NCI-H446 treated with DMSO at 0.1 percent for 48 hours (cell line): ENCODE measurements around the gene CRIP2.

ENCODE experiments used
- DNase-seq: peaks from one replicate; lab custom pipeline; 2025; lab: John Stamatoyannopoulos, UW

CRIP2 gene

DNA sequence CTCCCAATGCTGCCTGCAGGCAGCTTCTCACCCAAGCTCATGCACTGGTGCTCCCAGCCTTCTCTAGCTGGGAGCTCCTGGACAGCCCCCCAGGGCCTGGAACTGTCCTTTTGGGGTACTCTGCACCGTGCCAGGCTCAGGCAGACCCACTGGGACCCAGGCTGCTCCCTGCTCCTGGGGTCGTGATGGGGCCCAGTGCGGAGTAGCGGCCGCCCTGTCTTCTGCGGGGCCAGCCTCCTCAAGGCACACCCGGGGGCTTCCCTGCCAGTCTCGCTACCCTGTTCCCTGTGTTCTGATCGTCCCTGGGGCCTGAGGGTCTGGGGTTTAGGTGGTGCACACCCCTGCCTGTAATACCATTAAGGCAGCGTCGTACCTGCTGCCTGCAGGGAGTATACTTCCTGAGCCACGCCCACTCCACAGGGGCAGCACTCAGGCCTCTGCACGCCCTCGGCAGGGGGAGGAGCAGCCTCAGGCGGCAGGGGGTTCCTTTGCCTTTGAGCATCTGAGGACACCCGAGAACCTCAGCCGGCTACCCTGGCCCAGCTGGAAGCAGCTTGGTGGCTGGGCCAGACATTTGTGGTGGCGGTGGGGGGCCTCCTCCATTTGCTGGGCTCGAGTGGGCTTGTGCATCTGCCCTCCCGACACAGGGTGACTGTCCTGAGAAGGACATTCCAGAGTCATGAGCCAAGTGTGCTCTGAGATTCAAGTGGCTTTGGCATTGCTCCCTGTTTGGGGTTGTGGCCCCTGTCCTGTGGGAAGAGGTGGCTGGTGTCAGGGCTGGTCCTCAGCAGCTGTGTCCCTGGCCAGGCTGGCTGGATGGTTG lies 9.2 kb upstream of the CRIP2 start:
- DNase-seq, result no peak

DNA sequence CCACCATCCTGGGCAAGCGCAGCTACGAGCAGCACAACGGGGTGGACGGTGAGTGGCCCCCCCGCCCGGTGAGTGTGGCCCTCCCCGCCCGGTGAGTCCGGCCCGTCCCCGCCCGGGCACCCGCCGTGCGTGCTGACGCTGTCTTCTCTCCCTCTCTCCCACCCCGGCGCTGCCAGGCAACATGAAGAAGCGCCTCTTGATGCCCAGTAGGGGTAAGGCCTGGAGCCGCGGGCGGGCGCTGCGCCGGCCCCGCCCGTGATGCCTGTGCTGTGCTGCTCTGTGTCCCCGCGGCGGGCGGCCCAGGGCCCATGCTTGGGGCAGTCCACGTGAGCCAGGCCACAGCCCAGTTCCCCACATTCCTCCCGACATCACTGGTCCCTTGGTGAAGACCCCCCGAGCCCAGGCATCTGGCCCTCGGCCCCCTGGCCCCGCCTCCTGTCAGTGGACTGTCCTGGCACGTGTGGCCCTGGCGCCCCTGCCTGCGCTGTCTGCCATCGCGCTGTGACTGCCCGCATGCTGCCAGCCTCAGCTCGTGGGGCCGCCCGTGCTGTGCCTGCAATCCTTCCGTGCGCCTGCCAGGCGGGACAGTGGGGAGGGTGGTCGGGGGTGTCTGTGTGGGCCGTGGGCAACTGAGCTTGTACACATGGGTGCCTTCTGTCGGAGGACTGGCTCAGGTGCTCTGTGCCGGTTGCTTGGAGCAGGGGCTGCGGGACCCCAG lies 7.9 kb upstream of the CRIP2 start:
- DNase-seq, result no peak

DNA sequence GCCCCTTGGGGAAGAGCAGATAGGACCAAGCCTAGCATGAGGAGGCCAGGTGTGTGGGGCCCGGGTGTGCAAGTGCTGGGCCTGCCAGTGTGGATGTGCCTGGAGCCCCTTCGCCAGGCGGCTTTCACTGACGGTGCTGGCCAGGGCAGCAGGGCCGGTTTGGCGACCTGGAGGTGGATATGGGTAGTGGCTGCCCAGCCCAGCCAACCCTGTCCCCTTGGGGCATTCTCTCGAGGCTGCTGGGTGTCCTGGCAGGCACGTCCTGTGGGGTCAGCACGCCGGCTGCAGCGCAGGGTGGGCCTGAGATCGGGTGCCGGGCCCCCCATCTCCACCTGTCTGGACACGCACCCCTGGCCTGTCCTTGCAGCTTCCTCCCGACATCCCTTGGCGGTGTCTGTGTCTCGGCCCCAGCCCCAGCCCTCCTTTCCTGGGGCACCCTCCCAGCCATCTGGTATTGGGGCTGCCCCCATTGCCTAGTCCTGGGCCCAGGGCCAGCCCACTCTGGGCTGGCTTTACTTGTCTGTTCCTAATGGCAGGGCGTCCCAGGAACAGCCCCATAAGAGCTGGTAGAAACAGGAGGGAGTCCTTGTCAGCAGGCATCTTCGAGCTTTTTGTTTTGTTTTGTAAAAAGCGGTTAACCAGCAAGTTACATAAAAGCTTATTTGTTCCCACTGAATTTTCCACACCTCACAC lies 7.2 kb upstream of the CRIP2 start:
- DNase-seq, result peak; percentile 41

DNA sequence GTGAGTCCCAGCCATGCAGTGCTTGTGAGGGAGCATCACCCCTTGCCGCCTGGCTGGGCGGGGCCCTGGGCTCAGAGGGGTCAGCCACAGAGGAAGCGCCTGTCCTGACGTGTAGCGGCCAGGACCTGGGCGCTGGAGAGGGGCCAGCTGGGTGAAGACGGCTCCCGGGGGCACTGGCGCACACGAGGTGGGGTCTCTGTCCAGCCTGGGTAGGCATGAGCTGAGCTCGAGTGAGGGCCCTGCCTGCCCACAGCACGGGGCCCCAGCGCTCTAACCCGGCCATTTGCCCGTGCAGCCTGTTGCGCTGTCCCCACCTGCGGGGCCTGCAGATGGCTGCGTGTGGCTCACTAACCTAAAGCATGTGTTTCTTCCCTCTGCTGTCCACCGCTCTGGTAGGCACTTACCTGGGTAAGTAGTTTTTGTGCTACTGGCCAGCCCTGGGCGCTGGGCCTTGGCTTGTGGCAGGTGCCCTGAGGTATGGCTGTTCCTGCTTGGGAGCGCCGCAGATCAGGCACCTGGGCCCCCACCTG lies 6.6 kb upstream of the CRIP2 start:
- DNase-seq, result no peak

DNA sequence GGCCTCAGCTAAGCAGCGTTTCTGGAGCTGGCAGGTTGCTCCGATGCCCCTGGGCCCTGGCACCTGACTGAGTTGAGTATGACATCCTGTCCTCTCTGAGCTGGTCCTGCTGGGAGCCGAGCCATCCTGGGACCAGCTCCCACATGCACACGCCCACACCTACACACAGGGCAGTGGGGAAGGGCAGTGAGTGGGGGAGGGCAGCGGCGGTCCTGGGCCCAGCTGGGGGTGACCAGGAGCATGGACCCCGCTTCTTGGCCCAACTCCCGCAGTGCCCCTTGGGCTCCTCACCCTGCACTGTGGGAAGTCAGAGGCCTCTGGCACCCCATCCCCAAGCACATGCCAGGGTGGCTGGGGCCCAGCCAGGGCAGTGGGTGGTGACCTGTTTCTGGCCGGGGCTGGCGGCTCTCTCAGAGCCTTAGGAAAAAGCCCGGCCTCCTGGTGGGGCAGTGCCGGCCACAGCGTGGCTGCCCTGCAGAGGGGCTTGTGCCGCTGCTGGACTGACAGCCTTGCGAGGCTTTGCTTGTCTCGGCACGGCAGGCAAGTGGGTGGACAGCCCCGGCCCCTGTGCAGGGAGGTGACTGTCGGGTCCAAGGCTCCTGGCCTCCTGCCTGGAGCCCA lies 5.9 kb upstream of the CRIP2 start:
- no peak for DNase-seq

DNA sequence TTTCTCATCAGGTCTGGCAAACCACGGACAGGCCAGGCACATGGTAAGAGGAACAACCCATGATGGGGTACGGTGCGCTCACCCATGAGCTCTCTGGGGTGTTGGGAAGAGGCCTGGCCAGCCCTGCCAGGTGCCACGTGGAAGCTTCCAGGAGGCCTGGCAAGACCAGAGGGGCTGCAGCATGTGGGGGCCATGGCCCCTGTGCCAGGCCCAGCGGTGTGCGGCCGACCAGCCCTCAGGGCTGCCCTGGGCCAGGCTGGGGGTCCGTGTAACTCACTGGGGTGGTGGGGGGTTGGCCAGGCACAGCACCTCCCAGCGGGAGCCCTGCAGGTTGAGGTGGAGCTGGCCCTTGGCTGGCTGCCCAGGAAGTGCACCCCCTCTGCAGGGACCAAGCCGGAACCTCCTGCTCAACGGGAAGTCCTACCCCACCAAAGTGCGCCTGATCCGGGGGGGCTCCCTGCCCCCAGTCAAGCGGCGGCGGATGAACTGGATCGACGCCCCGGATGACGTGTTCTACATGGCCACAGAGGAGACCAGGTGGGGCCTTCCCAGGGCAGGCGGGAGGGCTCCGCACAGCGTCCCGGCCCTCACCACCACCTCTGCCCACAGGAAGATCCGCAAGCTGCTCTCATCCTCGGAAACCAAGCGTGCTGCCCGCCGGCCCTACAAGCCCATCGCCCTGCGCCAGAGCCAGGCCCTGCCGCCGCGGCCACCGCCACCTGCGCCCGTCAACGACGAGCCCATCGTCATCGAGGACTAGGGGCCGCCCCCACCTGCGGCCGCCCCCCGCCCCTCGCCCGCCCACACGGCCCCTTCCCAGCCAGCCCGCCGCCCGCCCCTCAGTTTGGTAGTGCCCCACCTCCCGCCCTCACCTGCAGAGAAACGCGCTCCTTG lies 4.9 kb upstream of the CRIP2 start:
- DNase-seq, result no peak

DNA sequence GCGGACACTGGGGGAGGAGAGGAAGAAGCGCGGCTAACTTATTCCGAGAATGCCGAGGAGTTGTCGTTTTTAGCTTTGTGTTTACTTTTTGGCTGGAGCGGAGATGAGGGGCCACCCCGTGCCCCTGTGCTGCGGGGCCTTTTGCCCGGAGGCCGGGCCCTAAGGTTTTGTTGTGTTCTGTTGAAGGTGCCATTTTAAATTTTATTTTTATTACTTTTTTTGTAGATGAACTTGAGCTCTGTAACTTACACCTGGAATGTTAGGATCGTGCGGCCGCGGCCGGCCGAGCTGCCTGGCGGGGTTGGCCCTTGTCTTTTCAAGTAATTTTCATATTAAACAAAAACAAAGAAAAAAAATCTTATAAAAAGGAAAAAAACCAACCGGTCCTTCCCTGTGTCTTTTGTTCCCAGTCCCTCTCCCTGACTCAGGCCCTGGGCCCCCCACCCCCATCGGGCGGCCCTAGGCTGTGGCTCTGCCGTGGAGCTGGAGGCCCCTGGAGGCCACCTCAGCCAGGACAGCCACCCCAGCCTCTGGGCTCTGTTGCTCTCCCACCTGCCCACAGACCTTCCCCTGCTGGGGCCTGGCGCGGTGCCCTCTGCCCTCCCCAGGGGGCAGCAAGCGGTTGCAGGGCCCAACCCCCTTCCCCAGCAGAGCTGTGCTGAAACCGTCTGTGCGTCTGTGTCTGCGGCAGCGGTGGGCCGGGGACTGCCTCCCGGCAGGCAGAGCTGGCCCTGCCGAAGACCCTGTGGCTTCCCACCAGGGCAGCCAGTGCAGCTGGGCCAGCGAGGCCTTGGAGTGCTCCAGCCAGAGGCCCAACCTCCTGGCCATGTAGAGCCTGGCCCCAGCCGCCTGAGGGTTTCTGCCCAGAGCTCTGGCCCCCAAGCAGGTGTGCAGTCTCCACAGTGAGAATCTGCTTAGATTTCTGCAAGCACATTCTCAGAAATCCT lies 4.0 kb upstream of the CRIP2 start:
- no peak for DNase-seq

DNA sequence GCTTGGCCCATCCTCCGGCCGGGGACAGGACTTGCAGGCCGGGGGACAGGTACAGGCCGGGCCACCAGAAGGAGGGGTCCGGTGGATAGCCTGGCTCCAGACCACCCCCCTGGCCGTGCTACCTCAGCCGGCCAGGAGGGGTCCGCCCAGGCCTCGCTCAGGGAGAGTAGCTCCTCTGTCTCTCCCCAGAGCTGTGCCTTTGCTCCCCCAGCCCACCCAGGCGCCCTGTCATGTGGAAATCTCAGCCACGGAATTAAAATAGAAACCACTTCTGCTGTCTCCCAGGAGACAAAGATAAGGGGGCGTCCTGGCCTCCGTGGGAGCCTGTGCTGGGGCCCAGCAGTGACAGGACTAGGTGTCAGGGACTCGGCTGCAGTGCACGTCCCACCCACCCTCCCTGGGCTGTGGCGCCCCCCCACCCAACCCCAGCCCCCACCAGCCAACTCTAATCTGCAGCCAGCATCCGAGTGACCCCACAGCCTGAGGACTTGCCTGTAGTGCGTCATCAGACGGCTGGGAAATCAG lies 3.3 kb upstream of the CRIP2 start:
- DNase-seq, result no peak

DNA sequence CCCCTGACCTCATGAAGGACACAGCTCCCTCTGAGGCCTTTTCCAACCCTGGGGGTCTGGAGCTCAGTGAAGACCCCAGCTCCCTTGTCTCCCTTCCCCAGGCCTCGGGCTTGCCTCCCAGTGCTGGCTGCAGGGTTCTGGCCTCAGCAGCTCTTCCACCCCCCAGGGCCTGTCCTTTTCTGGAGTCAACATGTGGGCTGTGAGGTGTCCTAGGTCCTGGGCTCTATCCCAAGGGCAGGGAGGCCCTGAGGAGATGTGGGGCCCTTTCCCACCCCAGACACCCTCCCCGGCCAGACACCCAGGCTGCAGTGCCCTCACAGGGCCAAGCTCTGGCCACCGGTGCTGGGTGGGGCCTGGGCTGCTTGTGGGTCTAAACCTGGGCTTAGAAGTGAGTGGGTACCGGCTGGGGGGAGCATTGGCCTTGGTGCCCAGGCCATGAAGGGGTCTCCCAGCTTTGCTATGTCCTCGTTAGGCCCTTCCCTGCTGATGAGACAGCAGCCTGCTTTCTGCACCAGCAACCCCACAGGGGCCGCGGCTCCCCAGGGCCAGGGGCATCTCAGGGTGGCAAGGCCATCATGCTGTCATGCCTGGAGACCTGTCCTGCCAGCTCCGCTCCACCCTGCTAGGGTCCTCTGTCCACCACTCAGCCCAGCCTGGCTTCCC lies 2.7 kb upstream of the CRIP2 start:
- DNase-seq, result no peak

DNA sequence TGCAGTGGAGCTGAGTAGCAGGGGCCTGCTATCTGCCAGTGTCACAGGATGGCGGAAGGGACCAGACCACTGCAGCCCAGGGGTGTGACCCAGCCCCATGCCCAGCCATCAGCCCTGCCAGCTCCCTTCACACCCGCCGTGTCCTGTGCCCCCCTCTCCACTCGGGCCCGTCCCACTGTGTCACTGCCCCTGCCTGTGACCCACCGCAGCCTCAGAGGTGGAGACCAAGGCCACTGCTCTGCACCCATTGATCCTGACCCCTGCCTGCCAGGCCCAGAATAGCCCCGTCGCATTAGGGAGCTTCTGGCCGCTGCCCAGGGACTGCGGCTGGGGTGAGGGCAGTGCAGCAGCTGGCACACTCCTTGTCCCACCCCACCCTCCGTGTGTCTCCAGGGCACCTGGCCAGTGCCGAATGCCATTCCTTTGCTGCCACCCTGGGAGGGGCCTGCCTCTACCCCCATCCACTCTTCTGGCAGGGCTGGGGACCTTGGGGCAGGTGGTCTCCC lies 2.1 kb upstream of the CRIP2 start:
- DNase-seq, result no peak

DNA sequence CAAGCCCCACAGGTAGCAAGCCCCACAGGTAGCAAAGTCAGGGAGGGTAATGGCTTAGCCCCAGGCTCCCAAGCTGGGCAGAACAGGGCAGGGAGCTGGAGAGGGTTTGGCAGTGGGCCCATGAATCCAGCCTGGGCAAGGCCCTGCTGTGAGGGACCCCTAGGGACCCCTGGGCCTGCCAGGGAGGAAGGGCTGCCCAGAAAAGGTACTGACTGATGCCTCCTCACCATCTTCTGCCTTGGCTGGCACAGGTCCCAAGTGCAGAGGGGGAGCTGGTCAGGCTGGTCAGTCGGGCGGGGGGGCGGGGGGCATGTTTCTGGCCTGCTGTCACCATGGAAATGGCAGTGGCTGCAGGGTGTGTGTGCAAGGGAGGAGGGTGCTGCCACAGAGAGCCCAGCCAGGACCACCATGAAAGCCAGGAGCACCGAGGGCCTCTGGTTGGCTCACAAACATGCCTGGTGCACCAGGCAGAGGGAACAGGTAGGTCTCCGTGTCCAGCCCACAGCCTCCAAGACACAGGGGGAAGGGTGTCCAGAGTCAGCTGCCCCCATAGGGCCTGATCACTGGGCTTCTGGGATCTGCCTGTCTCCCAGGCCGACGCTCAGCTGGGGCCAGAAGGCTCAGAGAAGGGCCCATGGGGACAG lies 1.5 kb upstream of the CRIP2 start:
- peak; percentile 41 for DNase-seq

DNA sequence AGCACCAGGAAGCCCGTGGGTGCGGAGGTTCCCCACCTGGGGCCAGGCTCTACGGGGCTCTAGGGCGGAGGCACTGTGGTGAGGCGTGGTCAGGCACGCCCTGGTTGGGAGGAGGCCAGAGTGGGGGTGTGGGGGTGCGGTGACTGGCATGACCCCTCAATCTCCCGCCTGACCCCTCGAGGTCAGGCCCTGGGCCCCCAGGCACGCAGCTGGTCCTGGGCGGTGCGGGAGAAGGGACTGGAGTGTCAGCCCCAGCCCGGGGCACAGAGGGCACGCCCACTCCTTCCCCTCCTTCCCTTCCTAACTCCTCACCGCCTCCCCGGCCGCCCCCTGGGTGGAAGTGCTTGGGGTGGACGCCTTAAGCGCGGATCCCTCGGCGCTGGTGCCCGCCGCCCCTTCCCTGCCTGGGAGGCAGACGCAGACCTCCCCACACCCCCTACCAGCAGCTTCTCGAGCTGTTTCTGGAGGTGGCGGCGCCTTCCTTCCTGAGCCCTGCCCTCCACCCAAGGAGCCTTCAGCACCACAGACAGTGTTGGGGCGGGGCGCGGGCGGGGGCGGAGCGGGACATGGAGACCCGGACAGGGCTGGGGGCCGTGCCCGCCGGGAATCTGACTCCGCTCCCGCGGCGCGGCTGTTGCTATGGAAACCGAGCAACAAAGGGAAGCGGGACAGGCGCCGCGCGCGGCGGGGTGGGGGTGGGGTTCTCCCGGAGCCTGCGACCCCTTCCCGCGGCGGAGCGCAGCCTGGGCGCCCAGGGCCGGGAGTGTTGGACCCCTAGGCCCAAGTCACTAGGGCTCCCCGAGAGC lies 741 bp upstream of the CRIP2 start:
- DNase-seq, result peak; percentile 60

DNA sequence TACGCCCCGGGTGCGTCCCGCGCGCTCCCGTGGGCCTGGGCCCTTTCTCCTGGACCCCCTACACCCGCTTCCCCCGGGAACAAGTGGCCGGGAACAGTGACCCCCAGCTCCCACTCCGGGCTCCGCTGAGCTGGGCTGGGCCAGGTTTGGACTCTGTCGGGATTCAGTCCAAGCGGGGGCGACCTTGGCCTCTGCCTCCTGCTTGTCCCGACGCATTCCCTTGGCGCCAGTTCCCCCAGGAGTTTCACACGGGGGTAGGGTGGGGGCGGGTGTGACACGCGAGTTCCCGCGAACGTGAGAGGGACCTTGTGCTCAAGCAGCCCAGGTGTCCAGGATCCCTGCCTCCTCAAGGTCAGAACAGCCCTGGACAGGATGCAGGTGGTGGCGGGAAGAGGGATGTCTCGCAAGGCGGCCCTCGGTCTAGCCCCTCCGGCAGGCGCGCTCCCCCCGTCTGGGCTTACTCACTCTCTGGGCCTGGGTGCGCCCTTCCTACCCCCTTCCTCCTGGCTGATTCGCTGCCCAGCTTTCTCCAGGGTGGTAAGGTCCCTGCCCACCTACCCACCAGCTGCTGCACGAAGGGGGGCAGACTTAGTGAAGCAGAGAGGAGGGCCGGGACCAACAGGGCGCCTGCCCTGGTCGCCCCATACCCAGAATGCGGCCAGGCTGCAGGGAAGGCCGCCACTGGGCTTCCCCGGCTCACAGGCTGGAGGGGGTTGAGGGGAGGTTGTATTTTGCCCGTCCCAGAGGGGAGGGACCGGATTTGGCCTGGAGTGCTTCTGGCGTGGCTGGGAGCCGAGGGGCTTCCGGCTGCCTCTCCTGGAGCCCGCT lies 862 bp downstream of the CRIP2 start:
- peak; percentile 42 for DNase-seq

DNA sequence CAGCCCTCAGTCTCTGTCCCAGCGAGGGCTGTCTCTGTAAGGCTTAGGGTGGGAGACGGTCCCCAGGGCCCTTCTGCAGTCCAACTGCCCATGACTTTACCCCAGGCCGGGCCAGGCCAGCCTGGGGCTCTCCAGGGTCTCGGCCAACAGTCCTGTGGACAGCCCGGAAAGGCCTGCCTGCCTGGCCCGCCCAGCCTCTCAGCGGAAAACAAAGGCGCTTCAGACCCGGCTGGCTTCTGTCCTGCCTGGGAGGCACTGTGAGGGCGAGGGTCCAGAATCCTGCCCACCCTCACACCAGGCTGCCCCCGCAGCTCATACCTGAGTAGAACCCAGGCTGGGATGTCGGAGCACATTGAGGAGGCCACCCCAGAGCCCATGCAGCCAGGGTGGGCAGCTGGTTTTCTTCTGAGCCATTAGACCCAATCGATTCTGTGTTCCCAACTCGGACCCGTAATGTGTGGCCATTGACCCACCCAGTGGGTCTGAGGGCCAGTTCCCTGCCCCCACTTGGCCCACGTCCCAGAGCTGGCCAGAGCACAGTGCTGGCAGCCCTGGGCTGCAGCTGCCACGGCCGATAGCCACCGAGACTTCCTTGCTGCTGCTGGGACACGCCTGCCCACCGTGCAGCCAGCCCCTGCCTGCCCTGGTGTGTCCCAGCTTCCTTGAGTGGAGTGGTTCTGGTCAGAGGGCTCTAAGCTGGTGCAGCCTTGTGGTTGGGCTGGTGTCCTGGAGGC lies 1.6 kb downstream of the CRIP2 start:
- no peak for DNase-seq

DNA sequence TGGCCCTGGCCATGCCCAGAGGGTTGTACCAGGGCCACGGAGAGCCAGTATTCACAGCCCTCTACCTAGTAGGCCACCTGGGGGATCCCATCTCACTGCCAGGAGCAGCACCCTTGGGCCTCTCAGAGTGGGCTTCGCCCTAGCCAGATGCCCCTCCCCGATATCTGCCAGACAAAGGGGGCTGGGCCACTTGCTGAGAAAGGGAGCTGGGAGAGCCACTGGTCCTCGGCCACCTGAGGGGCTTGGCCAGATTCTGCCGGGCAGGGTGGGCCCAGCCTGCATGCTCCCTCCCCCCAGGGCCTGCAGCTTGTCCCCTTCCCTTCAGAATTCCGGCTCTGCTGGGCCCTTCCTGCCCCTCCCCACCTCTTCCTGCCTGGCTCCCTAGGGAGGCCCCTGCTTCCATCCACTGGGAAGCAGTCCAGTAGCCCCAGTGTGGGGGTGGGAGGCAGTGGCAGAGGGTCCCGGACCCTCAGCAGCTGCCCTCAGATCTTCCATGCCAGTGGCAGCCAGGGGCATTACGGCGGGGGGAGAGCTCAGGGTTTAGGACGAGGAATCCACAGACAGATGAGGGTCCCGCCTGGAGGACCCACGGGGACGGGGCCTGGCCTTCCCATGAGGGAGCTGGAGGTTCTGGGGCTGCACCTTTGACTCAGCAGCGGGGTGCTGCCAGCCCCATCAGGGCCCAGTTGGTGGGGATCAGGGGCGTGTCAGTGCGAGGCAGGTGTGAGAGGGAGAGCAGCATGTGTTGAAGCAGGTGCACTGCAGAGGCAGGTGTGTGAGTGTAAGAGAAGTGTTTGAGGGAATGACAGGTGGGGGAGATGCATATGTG lies 2.4 kb downstream of the CRIP2 start:
- no peak for DNase-seq
